Adrenal gland (tissue), 5 donors: ENCODE results near the gene BIN2.

Experiments used
- POLR2A ChIP-seq, 2 donors: fragments of 450-650 bp; IDR thresholded peaks; one replicate each; pipeline ENCODE4 v1.6.1; 2017; ENCODE audit warnings: antibody characterized with exemption in 2 of 2, mild to moderate bottlenecking in 2 of 2, moderate library complexity in 1 of 2
- TF ChIP-seq, protein P1 (sequence below), 6 experiments: fragments of 450-650 bp in 4 of 6; fragments of 200-600 bp in 2 of 6; sonication (generic) in 1 of 6; IDR thresholded peaks; 1 replicate in 5 of 6; 2 replicates in 1 of 6; pipeline versions ENCODE4 v1.5.1 to v1.8.0; 2016 to 2021; ENCODE audit warnings: antibody characterized with exemption in 6 of 6, mild to moderate bottlenecking in 2 of 6, moderate library complexity in 1 of 6
- donor health status: DM: no; HTN: no; CAD: no.

DNA sequence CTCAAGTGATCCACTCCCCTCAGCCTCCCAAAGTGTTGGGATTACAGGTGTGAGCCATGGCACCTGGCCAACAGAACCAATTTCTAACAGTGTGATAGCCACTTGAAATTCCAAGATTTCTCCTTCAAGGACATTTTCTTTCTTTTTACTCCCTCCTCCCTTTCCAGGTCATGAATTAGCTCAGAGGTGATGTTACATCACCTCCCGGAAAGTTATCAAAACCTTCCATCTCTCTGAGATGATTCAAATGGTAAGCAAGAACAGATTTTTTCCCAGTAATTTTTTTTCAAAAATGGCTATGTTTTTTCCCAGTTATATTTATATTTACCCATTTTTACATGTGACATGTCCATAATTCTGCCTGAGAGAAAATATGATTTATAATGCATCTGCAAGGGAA, 38.1 kb downstream of the BIN2 start:
- TF ChIP-seq, protein P1, sequence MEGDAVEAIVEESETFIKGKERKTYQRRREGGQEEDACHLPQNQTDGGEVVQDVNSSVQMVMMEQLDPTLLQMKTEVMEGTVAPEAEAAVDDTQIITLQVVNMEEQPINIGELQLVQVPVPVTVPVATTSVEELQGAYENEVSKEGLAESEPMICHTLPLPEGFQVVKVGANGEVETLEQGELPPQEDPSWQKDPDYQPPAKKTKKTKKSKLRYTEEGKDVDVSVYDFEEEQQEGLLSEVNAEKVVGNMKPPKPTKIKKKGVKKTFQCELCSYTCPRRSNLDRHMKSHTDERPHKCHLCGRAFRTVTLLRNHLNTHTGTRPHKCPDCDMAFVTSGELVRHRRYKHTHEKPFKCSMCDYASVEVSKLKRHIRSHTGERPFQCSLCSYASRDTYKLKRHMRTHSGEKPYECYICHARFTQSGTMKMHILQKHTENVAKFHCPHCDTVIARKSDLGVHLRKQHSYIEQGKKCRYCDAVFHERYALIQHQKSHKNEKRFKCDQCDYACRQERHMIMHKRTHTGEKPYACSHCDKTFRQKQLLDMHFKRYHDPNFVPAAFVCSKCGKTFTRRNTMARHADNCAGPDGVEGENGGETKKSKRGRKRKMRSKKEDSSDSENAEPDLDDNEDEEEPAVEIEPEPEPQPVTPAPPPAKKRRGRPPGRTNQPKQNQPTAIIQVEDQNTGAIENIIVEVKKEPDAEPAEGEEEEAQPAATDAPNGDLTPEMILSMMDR (IDR thresholded peaks at IDR 0.05), result no peak
- no peak for TF ChIP-seq POLR2A (IDR thresholded peaks at IDR 0.05)
